GM12801 (cell line): ENCODE results near the gene ATXN7.

Experiments
- CTCF ChIP-seq: IDR thresholded peaks from one replicate; pipeline ENCODE4 v1.5.1; 2011; ENCODE audit warnings: control low read depth; ENCODE audit not compliant: insufficient read length; ENCODE audit errors: extremely low read depth

Gene ATXN7

GRCh38 chr3:63943678-63944077 lies 80.0 kb downstream of the ATXN7 start:
- no peak for TF ChIP-seq CTCF

- TF ChIP-seq CTCF = no peak
Measured at GRCh38 chr3:63945558-63946096, 82.0 kb downstream of the ATXN7 start.

- no peak for TF ChIP-seq CTCF
Measured at GRCh38 chr3:63946753-63947152, 83.1 kb downstream of the ATXN7 start.

DNA sequence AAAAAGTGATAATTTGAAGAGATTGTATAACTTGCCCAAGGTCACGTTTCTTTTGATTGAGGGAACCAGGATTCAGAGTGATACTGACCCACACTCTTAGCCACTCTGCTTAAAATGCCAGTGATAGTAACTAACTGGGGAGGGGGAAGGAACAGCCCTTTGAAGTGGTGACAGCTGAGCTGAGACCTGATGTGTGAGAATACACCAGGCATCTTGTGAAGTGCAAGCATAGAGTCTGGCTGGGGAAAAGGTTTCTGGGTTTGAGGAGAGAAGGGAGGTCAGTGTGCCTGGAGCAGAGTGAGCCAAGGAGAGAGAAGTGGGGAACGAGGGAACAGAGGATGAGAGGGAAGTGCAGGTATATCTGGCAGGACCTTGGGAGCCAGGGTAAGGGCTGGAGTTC lies 83.9 kb downstream of the ATXN7 start:
- TF ChIP-seq CTCF = no peak

- no peak for TF ChIP-seq CTCF
Measured at GRCh38 chr3:63949005-63949404, 85.3 kb downstream of the ATXN7 start.

GRCh38 chr3:63950698-63951097 lies 87.0 kb downstream of the ATXN7 start:
- no peak for TF ChIP-seq CTCF

GRCh38 chr3:63951492-63952247 lies 88.0 kb downstream of the ATXN7 start:
- TF ChIP-seq CTCF = no peak

DNA sequence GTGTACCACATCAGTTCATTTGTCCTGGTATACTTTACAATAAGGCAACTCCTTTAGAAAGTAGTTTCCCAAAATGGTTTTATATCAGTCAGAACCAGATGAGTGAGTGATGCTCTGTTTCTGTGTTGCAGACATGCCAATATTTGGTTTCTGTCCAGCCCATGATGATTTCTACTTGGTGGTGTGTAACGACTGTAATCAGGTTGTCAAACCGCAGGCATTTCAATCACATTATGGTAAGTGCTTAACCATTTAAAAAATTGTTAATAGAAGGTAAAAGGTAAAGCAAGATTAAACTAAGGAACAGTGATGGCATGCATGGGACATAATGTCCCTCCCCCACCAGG lies 88.6 kb downstream of the ATXN7 start:
- no peak for TF ChIP-seq CTCF
